ENCODE measurements around the gene TM9SF4.

TM9SF4 gene

GRCh38 chr20:32070282-32070681, 39.2 kb upstream of the TM9SF4 start:
- no peak overlapping the region for H3K4me3 ChIP-seq (ENCODE audit: low read depth, low read length)

GRCh38 chr20:32070690-32071213, 38.8 kb upstream of the TM9SF4 start:
- no peak for TF ChIP-seq CTCF (IDR thresholded peaks at IDR 0.05; ENCODE audit: low read depth, low read length)
- no peak overlapping the region for H3K4me3 ChIP-seq (ENCODE audit: low read depth, low read length)

More at GRCh38 chr20:32070282-32070681, 39.2 kb upstream of the TM9SF4 start:
- no peak for TF ChIP-seq CTCF (IDR thresholded peaks at IDR 0.05; ENCODE audit: low read depth, low read length)

GRCh38 chr20:32071395-32072167, 37.9 kb upstream of the TM9SF4 start:
- H3K4me3 ChIP-seq (ENCODE audit: low read depth, low read length): no peak overlapping the region
- TF ChIP-seq CTCF (IDR thresholded peaks at IDR 0.05; ENCODE audit: low read depth, low read length): no peak

- no peak for TF ChIP-seq CTCF (IDR thresholded peaks at IDR 0.05; ENCODE audit: low read depth, low read length)
- H3K4me3 ChIP-seq (ENCODE audit: low read depth, low read length): no peak overlapping the region
Measured at GRCh38 chr20:32072168-32072750, 37.3 kb upstream of the TM9SF4 start.

- TF ChIP-seq CTCF (IDR thresholded peaks at IDR 0.05; ENCODE audit: low read depth, low read length): no peak
Measured at GRCh38 chr20:32075534-32075933, 34.0 kb upstream of the TM9SF4 start.

GRCh38 chr20:32077190-32077589, 32.3 kb upstream of the TM9SF4 start:
- TF ChIP-seq CTCF (IDR thresholded peaks at IDR 0.05; ENCODE audit: low read depth, low read length): no peak
- H3K4me3 ChIP-seq (ENCODE audit: low read depth, low read length): no peak overlapping the region

More at GRCh38 chr20:32075534-32075933, 34.0 kb upstream of the TM9SF4 start:
- no peak overlapping the region for H3K4me3 ChIP-seq (ENCODE audit: low read depth, low read length)

- no peak for TF ChIP-seq CTCF (IDR thresholded peaks at IDR 0.05; ENCODE audit: low read depth, low read length)
Measured at GRCh38 chr20:32078322-32078721, 31.2 kb upstream of the TM9SF4 start.

More at GRCh38 chr20:32078322-32078721, 31.2 kb upstream of the TM9SF4 start:
- no peak overlapping the region for H3K4me3 ChIP-seq (ENCODE audit: low read depth, low read length)

Measured in WI38 (cell line).